Endothelial cell of umbilical vein (primary cell): ENCODE results near the gene MAP3K14. TPM values are rescaled to one million over a fixed set of nuclear protein-coding genes. Genes with fewer than 3 reads are reported as not detected.

Experiments used
- BruUV-seq: library from RNA; stranded (reverse); fragments of 400-500 nt; replicated peaks from 2 replicates; lab custom pipeline; 2021; lab: Mats Ljungman, UMichigan
- CTCF ChIA-PET: fragments of 300-600, 350-600 bp; sonication (Branson Sonifier 250); formaldehyde crosslinking; loops from one replicate; lab custom pipeline; 2021; ENCODE audit warnings: antibody characterized with exemption, inconsistent platforms; lab: Charles Lee
- POLR2A ChIA-PET: fragments of 300-600, 350-600 bp; sonication (Branson Sonifier 250); formaldehyde crosslinking; loops from one replicate; lab custom pipeline; 2021; ENCODE audit warnings: antibody characterized with exemption, inconsistent platforms; lab: Charles Lee
- DNase-seq: peaks from one replicate; pipeline ENCODE4 v3.0.0-alpha.2; 2011; ENCODE audit warnings: low read depth, low spot score
- FAIRE-seq: peaks from 2 replicates; lab custom pipeline; 2011; peaks lifted over from hg19 to GRCh38; lab: Jason Lieb, UNC
- H2AFZ ChIP-seq: 2 replicates; pipeline ENCODE4 v1.6.0; 2012; ENCODE audit warnings: low read depth, low read length, control low read depth, inconsistent platforms
- H3K27ac ChIP-seq: 2 replicates; pipeline ENCODE4 v1.5.1; 2011; ENCODE audit warnings: low read depth, mild to moderate bottlenecking, control low read depth, low read length, moderate library complexity; ENCODE audit not compliant: insufficient read depth
- H3K27me3 ChIP-seq, 2 experiments: 2 replicates each; pipeline versions ENCODE4 v1.6.0 to v1.6.1; 2011; ENCODE audit warnings: low read length in 2 of 2, mixed read lengths in 1 of 2; ENCODE audit not compliant: control insufficient read depth in 2 of 2, insufficient read depth in 2 of 2
- H3K36me3 ChIP-seq, 2 experiments: 2 replicates in 1 of 2; 3 replicates in 1 of 2; pipeline ENCODE4 v1.5.1; 2011; ENCODE audit warnings: low read length in 2 of 2, mild to moderate bottlenecking in 1 of 2, moderate library complexity in 1 of 2; ENCODE audit not compliant: control insufficient read depth in 2 of 2, insufficient read depth in 2 of 2; ENCODE audit errors: extremely low read depth in 1 of 2
- H3K4me1 ChIP-seq: 3 replicates; pipeline ENCODE4 v1.5.1; 2011; ENCODE audit warnings: mild to moderate bottlenecking, low read length; ENCODE audit not compliant: control insufficient read depth, insufficient read depth; ENCODE audit errors: extremely low read depth
- H3K4me2 ChIP-seq: 2 replicates; pipeline ENCODE4 v1.6.1; 2011; ENCODE audit warnings: low read length, control low read depth, mixed read lengths; ENCODE audit not compliant: insufficient read depth
- H3K4me3 ChIP-seq, 3 experiments: fragments of 200-600 bp in 1 of 3; sonication (generic), shearing (Covaris generic) in 1 of 3; replicated peaks in 1 of 3; 2 replicates each; pipeline ENCODE4 v1.5.1; 2011 to 2016; ENCODE audit warnings: control low read depth in 3 of 3, low read length in 3 of 3, mild to moderate bottlenecking in 2 of 3, inconsistent platforms in 1 of 3, low read depth in 1 of 3, moderate library complexity in 1 of 3; ENCODE audit not compliant: insufficient read depth in 1 of 3
- H3K79me2 ChIP-seq: 2 replicates; pipeline ENCODE4 v1.6.0; 2012; ENCODE audit warnings: low read length, inconsistent platforms; ENCODE audit not compliant: control insufficient read depth, insufficient read depth
- H3K9ac ChIP-seq: replicated peaks from 2 replicates; pipeline ENCODE3; 2011; ENCODE audit warnings: low read length, control low read depth; ENCODE audit not compliant: insufficient read depth; ENCODE audit errors: extremely low read depth
- H3K9me1 ChIP-seq: replicated peaks from 3 replicates; pipeline ENCODE4 v1.6.0; 2011; ENCODE audit warnings: mild to moderate bottlenecking, low read length; ENCODE audit not compliant: control insufficient read depth, insufficient read depth; ENCODE audit errors: extremely low read depth
- H3K9me3 ChIP-seq: replicated peaks from 2 replicates; pipeline ENCODE4 v1.5.1; 2012; ENCODE audit warnings: low read length, inconsistent platforms; ENCODE audit not compliant: control insufficient read depth, insufficient read depth
- H4K20me1 ChIP-seq: replicated peaks from 2 replicates; pipeline ENCODE3; 2011; ENCODE audit warnings: mild to moderate bottlenecking, low read length; ENCODE audit not compliant: control insufficient read depth, insufficient read depth; ENCODE audit errors: extremely low read depth
- EZH2 ChIP-seq: IDR thresholded peaks from 2 replicates; pipeline ENCODE4 v1.6.1; 2012; ENCODE audit warnings: borderline replicate concordance, low read depth, mild to moderate bottlenecking, moderate library complexity, low read length, inconsistent platforms; ENCODE audit not compliant: severe bottlenecking
- FOS ChIP-seq: IDR thresholded peaks from 2 replicates; pipeline ENCODE4 v1.6.1; 2011; ENCODE audit warnings: mild to moderate bottlenecking, low read length, moderate library complexity, borderline replicate concordance; ENCODE audit not compliant: insufficient read depth
- GATA2 ChIP-seq: IDR thresholded peaks from 2 replicates; pipeline ENCODE4 v1.7.0; 2011; ENCODE audit warnings: low read depth, mild to moderate bottlenecking, moderate library complexity, mixed read lengths, low read length; ENCODE audit not compliant: insufficient read length, insufficient read depth
- JUN ChIP-seq: IDR thresholded peaks from 2 replicates; pipeline ENCODE4 v1.6.1; 2011; ENCODE audit warnings: borderline replicate concordance, low read depth; ENCODE audit not compliant: insufficient read length, insufficient read depth
- MAX ChIP-seq: IDR thresholded peaks from 2 replicates; pipeline ENCODE4 v1.6.1; 2011; ENCODE audit not compliant: insufficient read depth, insufficient read length
- MYC ChIP-seq: IDR thresholded peaks from one replicate; pipeline ENCODE4 v1.6.1; 2011; ENCODE audit warnings: mild to moderate bottlenecking, low read depth, low read length
- POLR2A ChIP-seq: IDR thresholded peaks from 2 replicates; pipeline ENCODE4 v1.6.1; 2012; ENCODE audit warnings: low read depth, mild to moderate bottlenecking, control low read depth, low read length
- POLR2AphosphoS5 ChIP-seq: IDR thresholded peaks from 2 replicates; pipeline ENCODE4 v1.6.1; 2012; ENCODE audit warnings: low read depth, mild to moderate bottlenecking, control low read depth, low read length, moderate library complexity; ENCODE audit not compliant: insufficient read depth
- dilution Hi-C: fragments of 300-500 bp; cut with MboI; formaldehyde crosslinking; loops from one replicate; pipeline ENCODE4 v1.15.0; 2019; ENCODE audit warnings: low sequenced_read_pairs; ENCODE audit not compliant: extremely low pct_ligation_motif_present
- intact Hi-C: fragments of 100-400 bp; cut with micrococcal nuclease; formaldehyde crosslinking; loops from one replicate; pipeline ENCODE4 v1.10.0; 2022
- polyA plus RNA-seq, 4 experiments: library from polyadenylated mRNA; depleted of rRNA in 3 of 4; stranded (reverse) in 3 of 4; unstranded in 1 of 4; fragments of >200 nt; gene quantifications; 2 replicates each; pipeline versions ENCODE4 v1.2.1 to v1.2.3, GENCODE V29; 2011 to 2012; ENCODE audit warnings: missing spikeins in 1 of 4
- total RNA-seq: library from RNA; stranded (reverse); gene quantifications from 2 replicates; pipeline ENCODE4 v1.2.3, GENCODE V29; 2021
- TF ChIP-seq, protein P1 (sequence below), 2 donors: IDR thresholded peaks; 1 replicate in 1 of 2; 2 replicates in 1 of 2; pipeline ENCODE4 v1.5.1; 2011; ENCODE audit warnings: low read length in 2 of 2, mild to moderate bottlenecking in 2 of 2, moderate library complexity in 2 of 2, control low read depth in 1 of 2, inconsistent platforms in 1 of 2, low read depth in 1 of 2; ENCODE audit not compliant: insufficient read depth in 1 of 2; ENCODE audit errors: extremely low read depth in 1 of 2

Gene MAP3K14
- total and polyA plus RNA-seq, 2 donors (not counting 3 experiments of a cell fraction or from before 2014, with no cell fraction given): 5.4 to 9.8 TPM

DNA sequence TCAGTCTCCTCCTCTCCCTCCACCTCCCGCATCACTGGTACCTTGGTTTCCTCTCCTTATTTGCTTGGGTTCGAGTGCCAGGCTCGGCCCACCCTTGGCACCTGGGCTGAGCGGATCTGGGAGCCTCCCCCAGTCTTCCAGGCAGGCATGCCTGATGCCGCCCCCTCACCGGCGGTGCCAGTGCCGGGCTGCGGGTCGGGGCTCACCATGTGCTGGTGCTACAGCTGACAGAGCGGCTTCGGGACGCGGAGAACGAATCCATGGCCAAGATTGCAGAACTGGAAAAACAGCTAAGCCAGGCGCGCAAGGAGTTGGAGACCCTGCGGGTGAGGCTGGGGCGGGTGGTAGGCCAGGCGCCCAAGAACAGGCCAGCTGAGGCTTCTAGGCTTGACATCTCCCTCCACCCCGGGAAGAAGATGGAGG, 75.9 kb downstream of the MAP3K14 start:
- H3K4me2 ChIP-seq: no peak overlapping the region
- no peaks in the 10 kb centered on the region for H4K20me1 ChIP-seq
- BruUV-seq: no TSS peak
- H3K36me3 ChIP-seq: no peaks in the 10 kb centered on the region
- dilution Hi-C loops (no loop called here), intact Hi-C loops (no loop called here)
- ChIA-PET CTCF (interaction anchor here (2.2 kb wide), 1 partner anchor 106 kb away, joined by 7 read pairs; the partner anchor contains the start of gene ACBD4), POLR2A (no interaction called here)
- no peaks in the 10 kb centered on the region for H3K9me1 ChIP-seq
- no peaks in the 10 kb centered on the region for H3K79me2 ChIP-seq
- no peaks in the 10 kb centered on the region for H3K9me3 ChIP-seq
- peaks cover 3% of the 10 kb centered on the region for H3K4me1 ChIP-seq
- no peak overlapping the region for H3K9ac ChIP-seq
- TF ChIP-seq MYC (no peak), GATA2 (no peak), POLR2AphosphoS5 (no peak), POLR2A (no peak), JUN (no peak), MAX (no peak)
- FAIRE-seq (no peak), DNase-seq (no peak)
- H3K27ac ChIP-seq: no peak overlapping the region
- peaks cover 12 to 14% of the 10 kb centered on the region in 2 experiments for H3K27me3 ChIP-seq
- no peak overlapping the region for H2AFZ ChIP-seq
- H3K4me3 ChIP-seq: no peak overlapping the region

- H2AFZ ChIP-seq: no peak overlapping the region
- no peak for FAIRE-seq
- BruUV-seq: no TSS peak
- dilution Hi-C loops: no loop called here
- peaks cover 12 to 14% of the 10 kb centered on the region in 2 experiments for H3K27me3 ChIP-seq
- H4K20me1 ChIP-seq: no peaks in the 10 kb centered on the region
- no peak overlapping the region for H3K27ac ChIP-seq
- DNase-seq: no peak
- H3K79me2 ChIP-seq: no peaks in the 10 kb centered on the region
- intact Hi-C loops: no loop called here
- H3K4me2 ChIP-seq: no peak overlapping the region
- TF ChIP-seq MAX (no peak), MYC (no peak), EZH2 (no peak), POLR2A (no peak), GATA2 (no peak), JUN (no peak), POLR2AphosphoS5 (no peak), FOS (no peak)
- TF ChIP-seq, protein P1, sequence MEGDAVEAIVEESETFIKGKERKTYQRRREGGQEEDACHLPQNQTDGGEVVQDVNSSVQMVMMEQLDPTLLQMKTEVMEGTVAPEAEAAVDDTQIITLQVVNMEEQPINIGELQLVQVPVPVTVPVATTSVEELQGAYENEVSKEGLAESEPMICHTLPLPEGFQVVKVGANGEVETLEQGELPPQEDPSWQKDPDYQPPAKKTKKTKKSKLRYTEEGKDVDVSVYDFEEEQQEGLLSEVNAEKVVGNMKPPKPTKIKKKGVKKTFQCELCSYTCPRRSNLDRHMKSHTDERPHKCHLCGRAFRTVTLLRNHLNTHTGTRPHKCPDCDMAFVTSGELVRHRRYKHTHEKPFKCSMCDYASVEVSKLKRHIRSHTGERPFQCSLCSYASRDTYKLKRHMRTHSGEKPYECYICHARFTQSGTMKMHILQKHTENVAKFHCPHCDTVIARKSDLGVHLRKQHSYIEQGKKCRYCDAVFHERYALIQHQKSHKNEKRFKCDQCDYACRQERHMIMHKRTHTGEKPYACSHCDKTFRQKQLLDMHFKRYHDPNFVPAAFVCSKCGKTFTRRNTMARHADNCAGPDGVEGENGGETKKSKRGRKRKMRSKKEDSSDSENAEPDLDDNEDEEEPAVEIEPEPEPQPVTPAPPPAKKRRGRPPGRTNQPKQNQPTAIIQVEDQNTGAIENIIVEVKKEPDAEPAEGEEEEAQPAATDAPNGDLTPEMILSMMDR (IDR thresholded peaks at IDR 0.05; ENCODE audit: extremely low read depth in 1 of 2, insufficient read depth in 1 of 2, low read depth in 1 of 2, low read length in 2 of 2): no peak
- H3K9me3 ChIP-seq: no peaks in the 10 kb centered on the region
- peaks cover 3% of the 10 kb centered on the region for H3K4me1 ChIP-seq
- no peaks in the 10 kb centered on the region for H3K9me1 ChIP-seq
- CTCF ChIA-PET: interaction anchor here (2.0 to 2.2 kb wide), 3 partner anchors 11 to 103 kb away, joined by 6 to 12 read pairs (median 6); partner anchors contain the start of gene ACBD4
- no peak overlapping the region for H3K4me3 ChIP-seq
- H3K36me3 ChIP-seq: no peaks in the 10 kb centered on the region
- no peak overlapping the region for H3K9ac ChIP-seq
- POLR2A ChIA-PET: no interaction called here
Measured at GRCh38 chr17:45238155-45238774, 78.6 kb downstream of the MAP3K14 start.
